Vagina (tissue), 2 donors: ENCODE results near the gene IFNLR1.

ENCODE experiments used
- POLR2A ChIP-seq, 2 donors: fragments of 450-650 bp; IDR thresholded peaks; one replicate each; pipeline ENCODE4 v1.6.1; 2017; ENCODE audit warnings: antibody characterized with exemption in 2 of 2, mild to moderate bottlenecking in 2 of 2, moderate library complexity in 2 of 2
- POLR2AphosphoS5 ChIP-seq, 2 donors: sonication (generic); formaldehyde crosslinking; IDR thresholded peaks; one replicate each; pipeline ENCODE4 v1.9.0; 2017; ENCODE audit warnings: antibody characterized with exemption in 2 of 2, mild to moderate bottlenecking in 2 of 2, low read depth in 1 of 2; ENCODE audit not compliant: insufficient read depth in 1 of 2
- TF ChIP-seq, protein P1 (sequence below), 3 experiments: fragments of 450-650 bp in 2 of 3; fragments of 200-600 bp in 1 of 3; sonication (generic) in 1 of 3; IDR thresholded peaks; one replicate each; pipeline ENCODE4 v1.5.1; 2017 to 2019; ENCODE audit warnings: antibody characterized with exemption in 3 of 3, mild to moderate bottlenecking in 2 of 3, moderate library complexity in 2 of 3

DNA sequence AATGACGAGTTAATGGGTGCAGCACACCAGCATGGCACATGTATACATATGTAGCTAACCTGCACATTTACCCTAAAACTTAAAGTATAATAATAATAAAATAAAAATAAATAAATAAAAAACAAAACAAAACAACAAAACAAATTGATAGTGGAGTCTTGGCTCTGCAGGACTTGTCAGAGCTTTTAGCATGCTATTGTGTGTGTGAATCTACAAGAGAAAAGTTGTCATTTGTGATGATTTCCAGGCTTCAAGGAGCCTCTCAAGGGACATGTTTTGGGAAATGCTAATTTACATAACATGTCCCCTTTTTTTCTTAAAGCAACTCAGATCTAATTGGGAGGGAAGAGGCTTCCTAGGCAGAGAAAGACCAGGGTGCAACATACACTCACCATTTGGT lies 53.3 kb downstream of the IFNLR1 start:
- TF ChIP-seq, protein P1, sequence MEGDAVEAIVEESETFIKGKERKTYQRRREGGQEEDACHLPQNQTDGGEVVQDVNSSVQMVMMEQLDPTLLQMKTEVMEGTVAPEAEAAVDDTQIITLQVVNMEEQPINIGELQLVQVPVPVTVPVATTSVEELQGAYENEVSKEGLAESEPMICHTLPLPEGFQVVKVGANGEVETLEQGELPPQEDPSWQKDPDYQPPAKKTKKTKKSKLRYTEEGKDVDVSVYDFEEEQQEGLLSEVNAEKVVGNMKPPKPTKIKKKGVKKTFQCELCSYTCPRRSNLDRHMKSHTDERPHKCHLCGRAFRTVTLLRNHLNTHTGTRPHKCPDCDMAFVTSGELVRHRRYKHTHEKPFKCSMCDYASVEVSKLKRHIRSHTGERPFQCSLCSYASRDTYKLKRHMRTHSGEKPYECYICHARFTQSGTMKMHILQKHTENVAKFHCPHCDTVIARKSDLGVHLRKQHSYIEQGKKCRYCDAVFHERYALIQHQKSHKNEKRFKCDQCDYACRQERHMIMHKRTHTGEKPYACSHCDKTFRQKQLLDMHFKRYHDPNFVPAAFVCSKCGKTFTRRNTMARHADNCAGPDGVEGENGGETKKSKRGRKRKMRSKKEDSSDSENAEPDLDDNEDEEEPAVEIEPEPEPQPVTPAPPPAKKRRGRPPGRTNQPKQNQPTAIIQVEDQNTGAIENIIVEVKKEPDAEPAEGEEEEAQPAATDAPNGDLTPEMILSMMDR (IDR thresholded peaks at IDR 0.05), result no peak
- TF ChIP-seq POLR2AphosphoS5 (IDR thresholded peaks at IDR 0.05; ENCODE audit: insufficient read depth in 1 of 2, low read depth in 1 of 2) (no peak), POLR2A (IDR thresholded peaks at IDR 0.05) (no peak)
